HepG2 (cell line): ENCODE measurements around the gene MC1R. TPM values are rescaled to one million over a fixed set of nuclear protein-coding genes. Genes with fewer than 3 reads are reported as not detected.

Source experiments
- ATAC-seq: fragments of 200-7000 bp; cut with Tn5 transposase; 3 replicates; pipeline ENCODE4 v1.9.1; 2020; ENCODE audit warnings: mild to moderate bottlenecking, moderate library complexity
- BruUV-seq: library from RNA; stranded (reverse); fragments of 400-500 nt; replicated peaks from 2 replicates; lab custom pipeline; 2021; lab: Mats Ljungman, UMichigan
- CTCF ChIA-PET: fragments of 300-600 bp; formaldehyde crosslinking; extraction: SDS; loops from one replicate; lab custom pipeline; 2021; ENCODE audit warnings: low total read pairs, inconsistent platforms, low intra/inter-chr PET ratio; lab: Yijun Ruan, JAX
- POLR2A ChIA-PET: fragments of 350-600 bp; sonication (Branson Sonifier 250); formaldehyde crosslinking; loops from one replicate; lab custom pipeline; 2020; ENCODE audit warnings: antibody characterized with exemption, inconsistent platforms; lab: Yijun Ruan, JAX
- DNase-seq: peaks from one replicate; pipeline ENCODE4 v3.0.0-alpha.2; 2015; ENCODE audit warnings: low spot score
- FAIRE-seq: peaks from 3 replicates; lab custom pipeline; 2011; peaks lifted over from hg19 to GRCh38; lab: Jason Lieb, UNC
- H2AFZ ChIP-seq: one replicate; pipeline ENCODE4 v1.6.1; 2011; ENCODE audit warnings: low read length, inconsistent platforms
- H3K27ac ChIP-seq: fragments of 300-600 bp; 3 replicates; pipeline ENCODE4 v1.8.0; 2011; ENCODE audit warnings: mixed run types, mild to moderate bottlenecking, mixed read lengths, low read length, inconsistent platforms; ENCODE audit not compliant: insufficient read depth; ENCODE audit errors: extremely low read length
- H3K27me3 ChIP-seq, 2 experiments: fragments of 200-600 bp in 1 of 2; 2 replicates in 1 of 2; 3 replicates in 1 of 2; pipeline versions ENCODE4 v1.6.0 to v1.8.0; 2011; ENCODE audit warnings: low read length in 2 of 2, mild to moderate bottlenecking in 2 of 2, moderate library complexity in 2 of 2, inconsistent platforms in 1 of 2; ENCODE audit not compliant: insufficient read depth in 2 of 2, control insufficient read depth in 1 of 2
- H3K36me3 ChIP-seq, 2 experiments: fragments of 200-600 bp in 1 of 2; replicated peaks in 1 of 2; 2 replicates in 1 of 2; 3 replicates in 1 of 2; pipeline versions ENCODE4 v1.5.1 to v1.8.0; 2011; ENCODE audit warnings: low read length in 2 of 2, inconsistent platforms in 1 of 2; ENCODE audit not compliant: insufficient read depth in 2 of 2, control insufficient read depth in 1 of 2
- H3K4me1 ChIP-seq: 2 replicates; pipeline ENCODE4 v1.5.1; 2012; ENCODE audit warnings: low read length, inconsistent platforms; ENCODE audit not compliant: insufficient read depth
- H3K4me2 ChIP-seq: 2 replicates; pipeline ENCODE4 v1.6.0; 2011; ENCODE audit warnings: low read depth, low read length, inconsistent platforms
- H3K4me3 ChIP-seq, 3 experiments: fragments of 200-600 bp in 1 of 3; sonication (generic), shearing (Covaris generic) in 1 of 3; replicated peaks in 1 of 3; 2 replicates each; pipeline ENCODE4 v1.5.1; 2011 to 2016; ENCODE audit warnings: low read length in 3 of 3, inconsistent platforms in 2 of 3, low read depth in 2 of 3, mild to moderate bottlenecking in 2 of 3, control low read depth in 1 of 3, mixed read lengths in 1 of 3; ENCODE audit not compliant: insufficient read depth in 1 of 3
- H3K79me2 ChIP-seq: one replicate; pipeline ENCODE4 v1.6.1; 2011; ENCODE audit warnings: low read length, inconsistent platforms; ENCODE audit not compliant: insufficient read depth
- H3K9ac ChIP-seq: 2 replicates; pipeline ENCODE4 v1.6.0; 2011; ENCODE audit warnings: mild to moderate bottlenecking, low read depth, low read length, inconsistent platforms; ENCODE audit not compliant: insufficient read depth
- H3K9me3 ChIP-seq: 2 replicates; pipeline ENCODE4 v1.5.1; 2012; ENCODE audit warnings: mild to moderate bottlenecking, low read length
- H4K20me1 ChIP-seq: 2 replicates; pipeline ENCODE4 v1.6.0; 2011; ENCODE audit warnings: inconsistent platforms, mild to moderate bottlenecking, low read length, moderate library complexity; ENCODE audit not compliant: insufficient read depth
- BORCS8-MEF2B ChIP-seq: sonication (generic); formaldehyde crosslinking; IDR thresholded peaks from 2 replicates; pipeline ENCODE4 v1.8.0; 2022; ENCODE audit warnings: mild to moderate bottlenecking, missing genetic modification reagents
- CERS6 ChIP-seq: sonication (generic); formaldehyde crosslinking; IDR thresholded peaks from 2 replicates; pipeline ENCODE4 v1.5.0; 2020; ENCODE audit warnings: missing genetic modification reagents
- ERF ChIP-seq: IDR thresholded peaks from 2 replicates; pipeline ENCODE4 v1.6.1; 2018; ENCODE audit warnings: missing biosample characterization, missing genetic modification reagents
- EZH2 ChIP-seq: conservative IDR thresholded peaks from 2 replicates; pipeline ENCODE4 v1.6.1; 2012; ENCODE audit warnings: mild to moderate bottlenecking, low read depth, low read length, moderate library complexity
- FLYWCH1 ChIP-seq: sonication (generic); formaldehyde crosslinking; IDR thresholded peaks from 2 replicates; pipeline ENCODE4 v1.8.1; 2023; ENCODE audit warnings: mild to moderate bottlenecking, missing genetic modification reagents
- FOXP1 ChIP-seq, 2 experiments: fragments of 450-650 bp in 1 of 2; IDR thresholded peaks; 2 replicates each; pipeline ENCODE4 v1.6.1; 2017 to 2018; ENCODE audit warnings: antibody characterized with exemption in 1 of 2
- HINFP ChIP-seq: sonication (generic); formaldehyde crosslinking; IDR thresholded peaks from 2 replicates; pipeline ENCODE4 v1.4.0; 2020; ENCODE audit warnings: low read depth, mild to moderate bottlenecking, missing genetic modification reagents
- KDM6A ChIP-seq: IDR thresholded peaks from 2 replicates; pipeline ENCODE4 v1.6.1; 2016; ENCODE audit warnings: low read depth
- KLF13 ChIP-seq: sonication (generic); formaldehyde crosslinking; IDR thresholded peaks from 2 replicates; pipeline ENCODE4 v1.4.0; 2020; ENCODE audit warnings: mild to moderate bottlenecking, missing genetic modification reagents
- MTF1 ChIP-seq: sonication (generic); formaldehyde crosslinking; IDR thresholded peaks from 2 replicates; pipeline ENCODE4 v1.5.0; 2020; ENCODE audit warnings: missing genetic modification reagents
- NFE2 ChIP-seq: sonication (generic); formaldehyde crosslinking; IDR thresholded peaks from 2 replicates; pipeline ENCODE4 v1.4.0; 2020; ENCODE audit warnings: missing genetic modification reagents
- NFKBIZ ChIP-seq: IDR thresholded peaks from 2 replicates; pipeline ENCODE4 v1.6.1; 2018; ENCODE audit warnings: missing genetic modification reagents, missing compliant biosample characterization
- ZBTB37 ChIP-seq: sonication (generic); formaldehyde crosslinking; IDR thresholded peaks from 2 replicates; pipeline ENCODE4 v1.4.0; 2020; ENCODE audit warnings: mild to moderate bottlenecking, missing genetic modification reagents
- ZNF343 ChIP-seq: sonication (generic); formaldehyde crosslinking; IDR thresholded peaks from 2 replicates; pipeline ENCODE4 v1.4.0; 2020; ENCODE audit warnings: mild to moderate bottlenecking, missing genetic modification reagents
- WGBS: methylation state at CpG from one replicate; pipeline ENCODE4 v1.1.6; 2017; ENCODE audit warnings: low lambda C conversion rate; 5-methylcytosine and 5-hydroxymethylcytosine counted together
- in situ Hi-C: cut with HindIII; loops from 2 replicates; pipeline ENCODE4 v1.10.0; 2017; ENCODE audit warnings: low pct_unique_long_range_greater_than_20kb; ENCODE audit not compliant: extremely low pct_ligation_motif_present
- intact Hi-C: fragments of 100-400 bp; cut with micrococcal nuclease; formaldehyde crosslinking; loops from one replicate; pipeline ENCODE4 v1.10.0; 2022; ENCODE audit not compliant: unreplicated experiment
- polyA plus RNA-seq, 8 experiments: library from polyadenylated mRNA; depleted of rRNA in 3 of 8; stranded (reverse) in 7 of 8; unstranded in 1 of 8; fragments of >200 nt; fragmentation: Illumina TruSeq in 4 of 8; extraction: Trizol in 4 of 8; gene quantifications; 2 replicates each; pipeline versions ENCODE4 v1.2.1 to v1.2.3, GENCODE V29; 2011 to 2016; ENCODE audit warnings: low read depth in 4 of 8, missing spikeins in 1 of 8, mixed read lengths in 1 of 8; ENCODE audit not compliant: insufficient read depth in 1 of 8
- total RNA-seq, 5 experiments: library from RNA; depleted of rRNA; stranded (reverse); fragments of >200 nt; fragmentation: Illumina TruSeq; extraction: Trizol; gene quantifications; 2 replicates each; pipeline ENCODE4 v1.2.3, GENCODE V29; 2016; ENCODE audit warnings: low read depth in 1 of 5
- TF ChIP-seq, protein P1 (sequence below): IDR thresholded peaks from 2 replicates; pipeline ENCODE4 v1.6.1; 2016; ENCODE audit warnings: missing biosample characterization, missing genetic modification reagents, low read depth
- TF ChIP-seq, protein P2 (sequence below): IDR thresholded peaks from 2 replicates; pipeline ENCODE4 v1.6.1; 2016; ENCODE audit warnings: mild to moderate bottlenecking
- TF ChIP-seq, protein P3 (sequence below): sonication (generic); formaldehyde crosslinking; conservative IDR thresholded peaks from 2 replicates; pipeline ENCODE4 v1.8.0; 2022; ENCODE audit warnings: missing genetic modification reagents

MC1R gene
- total and polyA plus RNA-seq, 2 of the 13 experiments (the other 11 are each of a cell fraction or from before 2014, with no cell fraction given): 9.1 to 14.8 TPM

GRCh38 chr16:89952049-89952448 is 33.4 kb downstream of the MC1R start:
- intact Hi-C loops (no loop called here), in situ Hi-C loops (no loop called here)
- no TSS peak for BruUV-seq
- WGBS: 99% methylated on average over 12 of the region's 12 CpGs
- H3K36me3 ChIP-seq: peaks cover 14 to 16% of the 10 kb centered on the region in 2 experiments; a peak in 4 of 5 replicates
- H3K4me2 ChIP-seq: no peak overlapping the region
- H3K4me1 ChIP-seq: peaks cover 20% of the 10 kb centered on the region
- H3K79me2 ChIP-seq: peaks cover 15% of the 10 kb centered on the region
- H3K9ac ChIP-seq: no peak overlapping the region
- no peak overlapping the region for H3K4me3 ChIP-seq
- H4K20me1 ChIP-seq: no peaks in the 10 kb centered on the region
- H3K9me3 ChIP-seq: no peaks in the 10 kb centered on the region
- TF ChIP-seq HINFP (CRISPR knock-in tag): no peak
- no peak for TF ChIP-seq ERF (CRISPR knock-in tag)
- no peak for TF ChIP-seq KDM6A (CRISPR knock-in tag)
- no peak for TF ChIP-seq MTF1 (CRISPR knock-in tag)
- no peak for TF ChIP-seq BORCS8-MEF2B (CRISPR knock-in tag)
- TF ChIP-seq NFE2 (CRISPR knock-in tag): no peak
- no peak for TF ChIP-seq ZNF343 (CRISPR knock-in tag)
- no peak for TF ChIP-seq KLF13
- TF ChIP-seq, protein P1, sequence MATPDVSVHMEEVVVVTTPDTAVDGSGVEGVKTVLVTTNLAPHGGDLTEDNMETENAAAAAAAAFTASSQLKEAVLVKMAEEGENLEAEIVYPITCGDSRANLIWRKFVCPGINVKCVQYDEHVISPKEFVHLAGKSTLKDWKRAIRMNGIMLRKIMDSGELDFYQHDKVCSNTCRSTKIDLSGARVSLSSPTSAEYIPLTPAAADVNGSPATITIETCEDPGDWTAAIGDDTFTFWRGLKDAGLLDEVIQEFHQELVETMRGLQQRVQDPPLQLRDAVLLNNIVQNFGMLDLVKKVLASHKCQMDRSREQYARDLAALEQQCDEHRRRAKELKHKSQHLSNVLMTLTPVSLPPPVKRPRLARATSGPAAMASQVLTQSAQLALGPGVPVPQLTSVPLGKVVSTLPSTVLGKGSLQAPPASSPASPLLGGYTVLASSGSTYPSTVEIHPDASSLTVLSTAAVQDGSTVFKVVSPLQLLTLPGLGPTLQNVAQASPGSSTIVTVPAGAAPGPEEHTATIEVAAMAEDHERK (CRISPR knock-in tag): no peak
- TF ChIP-seq CERS6 (CRISPR knock-in tag): no peak
- TF ChIP-seq, protein P2, sequence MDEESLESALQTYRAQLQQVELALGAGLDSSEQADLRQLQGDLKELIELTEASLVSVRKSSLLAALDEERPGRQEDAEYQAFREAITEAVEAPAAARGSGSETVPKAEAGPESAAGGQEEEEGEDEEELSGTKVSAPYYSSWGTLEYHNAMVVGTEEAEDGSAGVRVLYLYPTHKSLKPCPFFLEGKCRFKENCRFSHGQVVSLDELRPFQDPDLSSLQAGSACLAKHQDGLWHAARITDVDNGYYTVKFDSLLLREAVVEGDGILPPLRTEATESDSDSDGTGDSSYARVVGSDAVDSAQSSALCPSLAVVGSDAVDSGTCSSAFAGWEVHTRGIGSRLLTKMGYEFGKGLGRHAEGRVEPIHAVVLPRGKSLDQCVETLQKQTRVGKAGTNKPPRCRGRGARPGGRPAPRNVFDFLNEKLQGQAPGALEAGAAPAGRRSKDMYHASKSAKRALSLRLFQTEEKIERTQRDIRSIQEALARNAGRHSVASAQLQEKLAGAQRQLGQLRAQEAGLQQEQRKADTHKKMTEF: no peak
- TF ChIP-seq FOXP1 (IDR thresholded peaks at IDR 0.05): no peak
- no peak for TF ChIP-seq FOXP1 (CRISPR knock-in tag; IDR thresholded peaks at IDR 0.05)
- TF ChIP-seq, protein P3, sequence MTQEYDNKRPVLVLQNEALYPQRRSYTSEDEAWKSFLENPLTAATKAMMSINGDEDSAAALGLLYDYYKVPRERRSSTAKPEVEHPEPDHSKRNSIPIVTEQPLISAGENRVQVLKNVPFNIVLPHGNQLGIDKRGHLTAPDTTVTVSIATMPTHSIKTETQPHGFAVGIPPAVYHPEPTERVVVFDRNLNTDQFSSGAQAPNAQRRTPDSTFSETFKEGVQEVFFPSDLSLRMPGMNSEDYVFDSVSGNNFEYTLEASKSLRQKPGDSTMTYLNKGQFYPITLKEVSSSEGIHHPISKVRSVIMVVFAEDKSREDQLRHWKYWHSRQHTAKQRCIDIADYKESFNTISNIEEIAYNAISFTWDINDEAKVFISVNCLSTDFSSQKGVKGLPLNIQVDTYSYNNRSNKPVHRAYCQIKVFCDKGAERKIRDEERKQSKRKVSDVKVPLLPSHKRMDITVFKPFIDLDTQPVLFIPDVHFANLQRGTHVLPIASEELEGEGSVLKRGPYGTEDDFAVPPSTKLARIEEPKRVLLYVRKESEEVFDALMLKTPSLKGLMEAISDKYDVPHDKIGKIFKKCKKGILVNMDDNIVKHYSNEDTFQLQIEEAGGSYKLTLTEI (CRISPR knock-in tag): no peak
- no peak for TF ChIP-seq ZBTB37 (CRISPR knock-in tag)
- no peak for TF ChIP-seq FLYWCH1 (CRISPR knock-in tag)
- TF ChIP-seq NFKBIZ (CRISPR knock-in tag): no peak
- no peak for TF ChIP-seq EZH2
- no peak overlapping the region for H3K27ac ChIP-seq
- DNase-seq: no peak
- POLR2A ChIA-PET: no interaction called here
- no peaks in the 10 kb centered on the region; a peak in 1 of 5 replicates for H3K27me3 ChIP-seq
- ATAC-seq: no peak
- no peak for FAIRE-seq
- no peak overlapping the region for H2AFZ ChIP-seq
- CTCF ChIA-PET: no interaction called here
